Measurements from ENCODE around the gene GRAP2.
"Not testable (repeated sequence)": the region's sequence is repeated elsewhere in the genome, so short reads cannot be mapped to it uniquely, and the experiment has no call there.

Gene GRAP2

GRCh38 chr22:39992894-39993293 lies 92.0 kb downstream of the GRAP2 start:
- not testable (repeated sequence) for DNase-seq (ENCODE audit: low read depth in 2 of 2)

DNA sequence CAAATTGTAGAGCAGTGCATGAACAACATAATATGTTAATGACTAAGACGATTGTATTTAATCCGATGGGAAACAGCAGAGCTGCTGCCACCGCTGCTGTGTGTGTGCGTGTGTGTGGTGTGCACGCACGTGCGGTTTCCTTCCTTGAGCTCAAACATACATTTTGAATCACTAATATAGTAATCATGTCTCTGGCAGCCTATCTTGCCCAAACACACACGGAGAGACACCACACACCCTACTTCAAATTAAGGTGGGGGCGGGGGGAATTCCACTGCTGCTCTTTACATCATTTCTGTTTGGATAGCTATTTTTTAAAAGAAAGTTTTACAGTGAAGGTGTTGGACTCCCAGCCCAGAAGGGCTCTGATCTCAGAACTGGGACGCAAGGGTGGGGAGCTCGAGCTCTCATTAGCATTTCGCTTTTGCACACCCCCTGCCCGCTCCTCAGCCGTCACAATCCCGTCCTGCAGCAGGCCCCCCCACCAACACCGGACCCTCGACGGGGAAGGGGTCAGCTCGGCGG lies 93.2 kb downstream of the GRAP2 start:
- DNase-seq (ENCODE audit: low read depth in 2 of 2) = no peak

GRCh38 chr22:39994566-39995392 lies 93.9 kb downstream of the GRAP2 start, which contains the start of gene FAM83F:
Gene FAM83F (plus strand): TSS chr22:39994954. CDS start chr22:39995043, 89 bp downstream.
- DNase-seq (ENCODE audit: low read depth in 2 of 2) = peak in 1 of 2 donors; percentile 14

- DNase-seq (ENCODE audit: low read depth in 2 of 2) = no peak
Observed at GRCh38 chr22:39995393-39996252, 94.7 kb downstream of the GRAP2 start.

DNA sequence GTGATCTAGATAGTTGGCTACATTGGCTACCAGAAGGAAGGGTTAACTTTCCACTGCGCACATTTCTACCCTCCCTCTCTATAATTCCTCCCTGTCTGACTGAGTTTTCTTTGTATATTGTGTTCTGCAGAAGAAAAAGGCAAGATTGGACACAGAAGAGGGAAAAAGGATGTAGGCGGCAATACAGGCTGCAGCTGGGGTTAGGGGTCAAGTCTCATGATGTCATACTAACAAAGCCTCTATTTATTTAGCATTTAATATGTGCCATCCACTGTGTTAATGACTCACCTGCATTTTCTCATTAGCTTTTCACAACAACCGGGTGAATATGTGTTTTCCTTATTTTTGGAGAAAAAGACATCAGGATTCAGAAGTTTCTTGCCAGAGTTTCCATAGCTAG lies 95.8 kb downstream of the GRAP2 start:
- DNase-seq (ENCODE audit: low read depth in 2 of 2) = no peak

DNA sequence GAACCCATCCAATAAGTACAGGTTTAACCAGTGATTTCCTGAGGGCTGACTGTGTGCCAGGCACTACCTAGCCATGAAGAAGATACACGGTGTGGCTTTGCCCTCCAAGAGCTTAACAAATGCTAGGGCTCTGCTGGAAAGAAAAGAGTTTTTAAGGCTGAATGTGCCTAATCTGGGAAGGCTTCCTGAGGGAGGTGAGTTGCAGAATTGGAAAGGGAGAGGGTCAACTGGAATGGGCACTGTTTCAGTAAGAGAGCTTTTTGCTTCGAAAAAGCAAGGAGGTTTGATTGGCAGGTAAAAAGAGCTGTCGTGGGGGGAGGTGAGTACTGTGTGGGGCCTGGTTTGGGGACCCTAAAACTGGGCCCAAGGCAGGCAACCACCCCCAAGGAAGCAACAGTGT lies 96.5 kb downstream of the GRAP2 start:
- no peak for DNase-seq (ENCODE audit: low read depth in 2 of 2)

DNA sequence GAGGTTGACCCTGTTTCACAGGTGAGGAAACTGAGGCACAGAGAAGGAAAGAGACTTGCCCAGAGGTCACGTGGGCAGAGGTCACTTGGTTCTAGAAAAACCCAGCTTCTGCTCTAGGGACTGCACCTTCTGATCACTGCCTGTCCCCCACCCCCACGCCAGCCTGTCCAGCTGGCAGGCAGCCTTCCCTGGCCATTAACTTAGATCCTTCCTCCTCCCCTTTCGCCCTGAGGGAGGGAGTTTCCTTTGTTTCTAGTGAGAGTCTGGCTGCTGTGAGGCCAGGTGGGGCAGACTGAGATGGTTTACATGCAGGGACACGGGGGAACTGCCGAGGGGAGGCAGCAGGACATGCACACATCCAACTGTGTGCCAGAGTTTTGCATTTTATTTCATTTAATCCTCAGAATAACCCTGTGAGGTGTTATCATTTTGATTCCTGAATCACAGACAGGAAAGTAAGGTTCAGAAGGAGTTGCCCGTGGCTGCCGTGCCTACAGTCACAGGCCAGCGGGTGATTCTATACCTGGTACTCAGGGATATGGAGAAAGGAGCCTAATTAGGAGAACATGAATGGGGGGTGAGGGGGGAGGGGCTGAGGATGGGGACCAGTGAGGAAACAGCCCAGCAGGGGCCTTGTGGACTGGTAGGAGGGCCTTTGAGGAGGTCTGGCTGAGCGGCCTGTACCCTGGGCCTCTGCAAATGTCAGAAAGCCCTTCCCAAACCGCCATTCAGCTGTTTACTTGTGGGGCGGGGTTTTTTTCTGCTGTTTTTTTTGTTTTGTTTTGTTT lies 97.2 kb downstream of the GRAP2 start:
- no peak for DNase-seq (ENCODE audit: low read depth in 2 of 2)

DNA sequence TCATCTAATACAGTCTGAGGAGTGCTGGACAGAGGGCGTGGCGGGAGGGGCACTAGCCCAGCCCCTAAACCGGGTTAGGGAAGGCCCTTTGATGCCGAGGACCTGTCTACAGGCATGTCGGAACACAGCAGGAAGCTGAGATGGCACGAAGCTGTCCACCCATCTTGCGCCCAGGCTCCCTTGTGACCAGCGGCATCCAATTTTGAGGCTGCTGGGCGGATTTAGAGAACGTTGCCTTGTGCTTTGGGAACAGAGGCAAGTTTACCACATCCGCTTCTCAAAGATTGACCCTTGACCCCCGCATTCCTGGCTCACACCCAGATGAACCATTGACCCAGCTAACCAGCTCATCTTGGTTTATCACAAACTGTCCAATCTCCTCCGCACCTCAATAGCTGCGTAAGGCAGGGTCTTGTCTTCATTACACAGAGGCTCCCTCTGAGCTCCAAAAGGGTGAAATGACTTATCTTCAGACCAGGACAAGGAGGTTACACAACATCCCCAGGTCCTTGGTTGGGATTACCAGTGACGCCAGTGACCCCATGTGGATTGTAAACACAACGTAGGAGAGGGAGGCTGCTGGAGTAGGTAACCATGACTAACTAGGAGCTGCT lies 98.4 kb downstream of the GRAP2 start:
- no peak for DNase-seq (ENCODE audit: low read depth in 2 of 2)

GRCh38 chr22:40000171-40000570 lies 99.3 kb downstream of the GRAP2 start:
- no peak for DNase-seq (ENCODE audit: low read depth in 2 of 2)

DNA sequence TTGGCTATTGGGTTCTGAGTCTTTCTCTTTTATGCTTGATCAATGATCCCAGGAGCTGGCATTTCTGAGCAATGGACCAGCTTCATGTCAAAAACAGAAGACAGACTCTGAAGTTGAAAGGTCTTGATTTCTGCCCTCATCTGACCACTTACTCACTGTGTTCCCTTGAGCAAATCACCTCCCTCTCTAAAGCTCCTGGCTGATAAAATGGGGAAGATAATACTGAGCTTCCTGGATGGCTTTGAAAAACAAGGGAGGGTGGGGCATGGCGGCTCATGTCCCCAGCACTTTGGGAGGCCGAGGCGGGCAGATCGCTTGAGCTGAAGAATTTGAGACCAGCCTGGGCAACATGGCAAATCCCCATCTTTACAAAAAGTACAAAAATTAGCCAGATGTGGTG lies 100.2 kb downstream of the GRAP2 start:
- DNase-seq (ENCODE audit: low read depth in 2 of 2) = no peak

DNA sequence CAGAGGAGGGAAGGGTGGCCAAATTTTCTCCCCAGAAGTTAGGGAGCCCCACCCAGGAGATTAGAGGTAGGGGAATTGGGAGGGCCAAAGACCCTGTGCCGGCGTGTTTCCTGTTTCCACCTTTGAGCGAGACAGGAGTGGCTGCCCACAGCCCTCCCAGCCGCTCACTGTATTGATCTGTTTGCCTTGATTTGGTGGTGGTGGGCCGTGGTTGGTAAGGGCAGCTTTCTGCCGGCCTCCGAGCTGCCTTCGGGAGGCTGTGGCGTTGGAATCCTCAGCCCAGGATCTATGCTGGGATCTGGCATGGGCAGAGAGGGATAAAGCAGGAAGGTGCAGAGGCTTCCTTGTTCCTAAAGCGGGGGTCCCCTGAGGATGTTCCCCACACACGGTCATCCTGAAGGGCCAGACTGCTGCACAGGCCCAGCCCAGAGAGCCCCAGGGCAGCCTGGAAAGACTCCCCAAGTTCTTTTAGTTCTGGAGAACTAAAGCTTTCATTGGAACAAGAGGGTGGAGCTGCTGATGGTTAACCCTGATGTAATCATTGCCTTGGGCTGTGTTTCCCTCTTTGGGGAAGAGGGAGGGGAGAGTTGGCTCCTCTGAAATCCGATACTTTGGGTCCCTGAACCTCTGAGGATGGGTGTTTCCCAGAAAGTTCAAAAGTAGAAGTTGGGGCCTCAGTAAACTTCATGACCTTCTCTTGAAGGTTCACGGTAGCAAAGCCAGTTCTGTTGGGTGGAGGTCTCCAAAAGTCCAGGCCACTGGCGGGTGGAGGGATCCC lies 101.1 kb downstream of the GRAP2 start:
- DNase-seq (ENCODE audit: low read depth in 2 of 2) = no peak

- DNase-seq (ENCODE audit: low read depth in 2 of 2) = no peak
Observed at GRCh38 chr22:40002935-40003715, 102.2 kb downstream of the GRAP2 start.

DNA sequence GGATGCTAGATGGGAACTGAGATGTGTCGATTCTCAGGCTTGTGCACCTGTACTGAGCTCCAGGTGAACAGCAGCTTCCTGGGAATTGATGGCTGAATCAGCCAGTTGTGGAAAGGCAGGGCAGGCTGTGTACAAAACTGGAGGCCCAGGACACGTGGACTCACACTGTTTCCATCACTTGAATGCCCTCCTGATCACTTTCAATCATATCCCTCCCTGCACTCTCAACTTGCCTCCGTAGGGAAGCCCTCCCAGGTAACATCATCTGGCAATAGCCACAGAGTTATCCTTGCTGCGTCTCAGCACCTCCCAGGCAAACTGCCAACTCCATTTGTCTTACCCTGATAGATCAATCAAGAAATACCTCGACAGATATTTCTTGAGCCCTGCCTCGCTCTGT lies 104.0 kb downstream of the GRAP2 start:
- DNase-seq (ENCODE audit: low read depth in 2 of 2) = no peak

DNA sequence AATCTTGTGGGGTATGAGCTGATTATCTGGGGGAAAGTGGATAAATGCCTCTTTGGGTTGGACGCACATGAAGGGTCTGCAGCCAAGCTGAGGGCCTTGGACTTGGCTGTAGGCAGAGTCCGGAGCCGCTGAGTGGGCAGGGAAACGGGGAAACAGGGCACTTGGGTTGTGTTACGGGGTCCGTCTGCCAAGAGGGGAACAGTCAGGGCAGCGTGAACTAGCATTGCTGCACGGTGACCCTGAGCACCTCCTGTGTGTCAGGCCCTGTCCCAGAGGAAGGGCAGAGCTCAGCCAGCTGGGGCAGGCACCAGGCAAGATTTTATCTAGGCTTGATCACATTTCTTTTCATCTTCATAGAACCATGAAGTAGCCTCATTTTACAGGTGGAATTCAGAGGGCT lies 105.8 kb downstream of the GRAP2 start:
- DNase-seq (ENCODE audit: low read depth in 2 of 2) = no peak

GRCh38 chr22:40007853-40008710 lies 107.2 kb downstream of the GRAP2 start:
- no peak for DNase-seq (ENCODE audit: low read depth in 2 of 2)

DNA sequence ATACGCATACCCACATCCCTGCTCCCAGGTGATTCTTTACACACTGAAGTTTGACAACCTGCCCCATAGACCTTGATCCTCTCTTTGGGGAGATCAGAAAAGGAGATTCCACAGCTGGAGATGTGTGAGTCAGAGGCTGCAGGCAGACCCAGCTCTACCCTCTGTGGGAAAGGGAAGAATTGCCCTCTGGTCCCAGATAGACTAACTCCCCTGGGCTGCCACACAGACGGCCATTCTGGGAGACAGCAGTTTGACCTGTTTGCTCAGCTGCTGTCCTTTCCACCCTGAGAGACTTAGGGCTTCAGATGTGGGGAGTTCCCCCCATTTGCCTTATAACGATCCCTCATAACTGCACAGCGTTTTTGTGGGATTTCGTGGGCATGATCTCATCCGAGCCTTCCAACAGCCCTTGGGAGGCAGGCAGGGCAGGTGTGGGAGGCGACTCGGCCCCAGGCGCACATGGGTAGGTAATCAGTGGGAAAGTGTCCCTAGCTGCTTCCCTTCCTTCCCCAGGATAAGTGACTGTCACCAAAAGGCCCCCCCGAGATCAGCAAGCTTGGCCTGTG lies 107.9 kb downstream of the GRAP2 start:
- no peak for DNase-seq (ENCODE audit: low read depth in 2 of 2)

DNA sequence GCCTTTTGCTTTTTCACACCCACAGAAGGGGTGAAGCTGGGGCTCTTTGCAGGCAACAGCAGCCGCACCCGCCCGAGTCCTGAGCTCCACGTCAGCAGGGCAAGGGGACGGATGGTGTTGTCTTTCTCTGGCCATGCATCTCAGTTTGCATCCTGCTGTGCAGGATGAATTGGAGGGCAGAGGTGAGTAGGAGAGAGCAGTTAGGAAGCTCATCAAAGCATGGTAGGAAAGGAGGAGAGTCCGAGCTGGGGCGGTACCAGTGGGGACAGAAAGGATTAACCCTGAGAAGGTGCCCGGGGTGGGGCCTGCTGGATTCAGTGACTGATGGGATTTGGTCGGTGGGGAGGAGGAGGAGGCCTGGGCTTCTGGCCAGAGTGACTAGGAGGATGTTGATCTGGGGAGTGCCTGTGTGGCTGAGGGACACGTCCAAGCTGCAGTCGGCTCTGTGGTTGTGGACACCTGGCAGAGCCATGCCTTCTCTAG lies 108.4 kb downstream of the GRAP2 start:
- no peak for DNase-seq (ENCODE audit: low read depth in 2 of 2)

DNA sequence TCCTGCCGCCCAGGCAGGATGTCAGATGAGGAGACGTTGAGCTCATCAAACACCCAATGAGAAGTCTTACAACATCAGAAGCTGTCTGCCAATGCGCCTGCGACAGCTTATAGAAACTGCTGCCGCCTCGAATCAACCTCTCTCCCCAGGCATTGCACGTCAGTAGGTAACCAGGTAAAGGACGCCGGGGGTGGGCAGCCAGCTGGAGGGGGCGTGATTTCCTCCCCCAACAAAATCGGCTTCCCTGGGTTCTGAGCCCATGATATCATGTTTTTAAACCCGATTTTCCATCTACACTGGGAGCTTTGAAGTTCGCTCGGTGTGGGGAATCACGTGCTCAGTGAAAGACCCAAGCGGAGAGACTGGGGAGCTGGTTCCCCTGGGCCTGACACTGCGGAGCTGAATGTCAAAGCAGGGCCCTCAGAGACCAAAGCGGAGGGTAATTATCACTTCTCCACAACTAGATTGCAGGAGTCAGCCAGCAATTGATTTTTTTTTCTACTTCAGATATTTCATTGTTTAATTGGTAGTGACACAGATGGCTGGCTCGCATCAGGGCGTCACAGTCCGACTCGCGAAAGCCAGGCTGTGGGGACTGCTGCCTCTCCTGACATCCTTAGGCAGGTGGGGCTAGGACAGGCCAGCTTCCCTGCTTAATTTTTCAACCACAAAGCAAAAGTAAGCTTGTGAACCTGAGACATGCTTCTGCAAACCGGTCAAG lies 109.2 kb downstream of the GRAP2 start:
- DNase-seq (ENCODE audit: low read depth in 2 of 2) = no peak
